GM21528 (cell line): ENCODE measurements around the gene GPSM1.

ENCODE experiments used
- ATAC-seq: cut with Tn5 transposase; IDR thresholded peaks from one replicate; pipeline ENCODE4 v1.9.1; 2021; ENCODE audit warnings: mild to moderate bottlenecking, moderate library complexity; ENCODE audit not compliant: unreplicated experiment, low FRiP score

GPSM1 gene

DNA sequence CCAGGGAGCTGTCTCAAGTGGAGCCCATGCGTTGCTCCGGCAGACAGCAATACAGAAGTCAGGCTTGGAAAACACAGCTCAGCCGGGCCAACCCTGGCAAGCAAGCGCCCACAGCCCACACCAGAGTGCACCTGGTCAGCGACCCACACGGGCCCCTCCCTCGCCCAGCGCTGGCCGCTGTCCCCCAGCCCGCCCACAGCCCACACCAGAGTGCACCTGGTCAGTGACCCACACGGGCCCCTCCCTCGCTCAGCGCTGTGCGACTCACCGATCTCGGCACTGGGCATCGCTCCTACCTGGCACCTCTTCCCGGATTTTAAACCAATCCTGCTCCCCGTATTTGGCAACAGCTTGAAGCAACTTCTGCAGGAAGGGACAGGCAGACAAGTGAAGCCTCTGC, 59.9 kb downstream of the GPSM1 start:
- ATAC-seq: no peak

DNA sequence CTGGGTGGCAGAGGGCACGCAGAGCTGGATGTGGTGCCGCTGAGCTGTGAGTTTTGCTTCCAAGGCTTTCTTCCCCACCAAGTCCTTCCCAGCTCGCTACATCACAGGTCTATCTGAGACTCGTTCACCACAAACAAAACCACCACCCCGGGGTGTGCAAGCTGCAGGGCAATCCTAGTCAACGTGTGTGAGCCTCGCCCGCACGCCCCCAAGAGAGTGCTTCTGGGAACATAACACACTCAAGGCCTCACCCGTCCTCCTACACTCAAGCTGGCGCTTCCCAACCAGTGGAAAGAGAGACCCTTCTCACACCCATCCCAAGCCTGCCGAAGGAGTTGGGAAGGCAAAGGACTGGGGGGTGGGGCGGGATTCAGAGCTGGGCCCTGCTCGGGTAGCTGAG, 62.1 kb downstream of the GPSM1 start:
- ATAC-seq: no peak

DNA sequence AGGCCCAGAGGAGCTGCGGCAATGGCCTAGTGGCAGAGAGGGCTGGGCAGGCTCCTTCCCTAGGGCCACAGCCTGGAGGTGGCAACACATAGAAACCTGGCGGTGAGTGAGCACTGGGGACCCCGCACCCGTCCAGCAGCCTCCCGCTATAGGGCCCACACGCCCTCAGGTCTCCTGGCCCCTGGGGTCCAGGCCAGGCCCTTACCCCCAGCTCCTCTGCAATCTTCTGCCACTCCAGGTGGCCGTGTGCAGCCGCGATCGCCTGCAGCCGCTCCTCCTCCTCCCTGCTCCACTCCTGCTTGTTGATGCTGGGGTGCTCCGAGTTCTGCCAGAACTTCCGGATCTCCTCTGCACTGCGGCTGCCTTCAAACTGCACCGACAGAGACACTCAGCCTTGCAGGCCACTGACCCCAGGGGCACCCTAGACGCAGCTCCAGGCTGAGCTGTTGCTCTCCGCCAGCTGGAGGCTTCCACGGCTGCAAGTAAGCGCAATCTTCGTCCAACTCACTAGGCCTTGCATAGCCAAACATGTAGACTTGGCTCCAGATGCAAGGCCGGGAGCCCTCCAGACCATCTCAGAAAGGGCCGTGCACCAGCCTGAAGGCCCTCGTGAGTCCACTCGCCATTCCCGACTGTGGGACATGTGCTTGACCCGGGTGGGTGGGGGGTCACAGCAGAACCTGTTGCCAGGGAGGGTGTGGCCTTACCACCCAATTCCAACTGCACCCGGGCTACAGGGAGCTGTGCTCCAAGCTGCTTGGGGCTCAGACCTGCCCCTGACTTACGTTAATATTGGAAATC, 64.6 kb downstream of the GPSM1 start:
- no peak for ATAC-seq

DNA sequence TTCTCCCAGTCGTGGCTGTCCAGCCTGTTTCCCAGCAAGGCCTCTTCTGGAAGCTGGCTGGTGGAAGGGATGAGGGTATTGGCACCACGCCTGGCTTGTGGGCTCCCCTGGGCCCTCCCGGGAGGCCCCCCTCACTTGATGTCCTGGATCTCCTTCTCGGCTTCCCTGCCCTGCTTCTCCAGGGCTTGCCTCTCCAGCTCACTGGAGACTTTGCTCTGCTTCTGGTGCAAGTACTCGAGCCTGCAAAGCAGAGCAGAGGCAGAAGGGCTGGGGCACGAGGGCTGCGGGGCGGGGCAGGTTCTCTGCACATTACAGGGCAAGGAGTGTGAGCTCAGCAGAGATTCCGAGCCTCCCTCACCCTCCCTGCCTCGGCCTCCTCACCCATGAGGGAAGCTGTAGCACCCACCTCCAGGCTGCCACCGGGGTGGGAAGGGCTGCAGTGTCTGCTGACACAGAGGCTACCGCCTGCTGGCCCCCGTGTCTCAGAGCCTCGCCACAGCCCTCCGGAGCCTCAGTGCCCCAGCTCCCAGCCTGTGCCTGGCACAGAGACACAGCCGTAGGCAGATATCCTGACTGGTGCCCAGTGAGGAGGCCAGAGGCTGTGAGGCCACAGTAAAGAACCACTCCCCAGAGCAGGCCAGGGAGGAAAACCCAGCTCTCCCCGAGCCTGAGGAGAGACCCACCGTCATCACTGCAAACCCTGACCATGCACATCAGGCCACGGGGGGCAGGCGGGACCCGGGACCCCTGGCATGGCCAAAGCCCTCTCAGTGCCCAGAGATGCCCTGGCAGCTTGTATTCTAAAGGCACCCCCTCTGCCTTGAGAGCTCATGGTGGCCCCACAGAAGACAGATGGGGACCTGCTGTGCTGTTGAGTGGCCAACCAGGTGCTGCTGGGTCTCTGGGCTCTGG, 65.5 kb downstream of the GPSM1 start:
- no peak for ATAC-seq

DNA sequence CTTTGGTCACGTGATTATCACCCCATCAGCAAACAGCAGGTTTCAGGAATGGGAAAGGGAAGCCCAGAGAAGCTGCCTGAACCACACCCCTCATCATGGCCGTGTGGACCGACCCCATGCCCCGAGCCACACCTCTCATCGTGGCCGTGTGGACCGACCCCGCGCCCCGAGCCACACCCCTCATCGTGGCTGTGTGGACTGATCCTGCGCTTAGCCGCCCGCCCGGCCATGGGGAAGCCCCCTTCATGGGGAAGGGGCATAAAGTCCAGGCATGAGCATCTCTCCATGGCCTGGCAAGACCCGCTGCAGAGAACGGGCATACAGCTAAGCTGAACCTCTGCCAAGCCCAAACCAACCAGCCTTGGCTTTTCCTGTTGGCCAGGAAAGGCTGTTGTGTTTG, 66.2 kb downstream of the GPSM1 start:
- no peak for ATAC-seq

DNA sequence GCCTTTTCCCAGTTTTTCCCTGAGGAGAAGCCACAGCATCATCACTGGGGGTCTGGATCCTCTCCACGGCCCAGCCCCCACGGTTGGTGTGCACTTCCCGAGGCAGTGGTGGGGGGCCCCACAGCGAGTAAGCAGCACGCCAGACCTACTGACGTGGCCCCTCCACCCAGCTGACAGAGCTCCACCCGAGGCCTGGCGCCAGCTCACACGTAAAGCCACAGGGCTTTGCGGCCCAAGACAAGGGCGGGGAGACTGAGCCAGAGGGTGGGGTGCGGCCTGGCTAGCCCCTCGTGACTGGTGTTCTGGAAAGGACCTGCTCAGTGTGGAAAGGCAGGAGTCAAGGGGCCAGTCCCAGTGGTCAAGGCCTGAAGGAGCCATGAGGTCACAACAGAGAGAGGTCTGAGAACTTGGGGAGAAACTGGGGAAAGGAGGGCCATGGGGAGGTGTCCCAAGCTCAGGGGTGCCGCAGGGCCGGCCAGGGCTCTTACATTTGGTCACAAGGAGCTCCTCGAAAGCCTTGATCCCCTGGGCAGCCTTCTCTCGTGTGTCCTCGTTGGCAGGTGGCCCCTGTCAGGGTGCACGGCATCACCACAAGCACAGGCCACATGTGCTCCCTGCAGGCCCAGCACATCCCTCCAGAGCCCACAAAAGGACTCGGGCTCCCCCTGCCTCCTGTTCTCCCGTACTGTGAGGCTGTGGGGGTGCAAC, 67.1 kb downstream of the GPSM1 start:
- ATAC-seq: no peak

DNA sequence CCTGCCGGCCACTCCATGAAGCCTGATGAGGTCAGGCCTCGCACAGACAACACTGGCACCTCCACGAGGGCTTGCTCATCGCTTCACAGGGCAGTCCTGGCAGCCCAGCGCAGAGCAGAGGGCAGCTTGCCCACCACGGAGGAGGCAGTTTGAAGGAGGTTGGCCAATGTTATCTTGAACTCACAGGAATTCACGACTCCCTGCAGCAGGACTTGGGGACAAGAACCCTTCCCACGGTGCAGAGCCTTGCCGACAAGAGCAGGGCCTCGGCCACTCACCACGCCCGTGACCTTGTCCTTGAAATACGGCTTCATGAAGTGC, 67.6 kb downstream of the GPSM1 start:
- ATAC-seq: no peak

DNA sequence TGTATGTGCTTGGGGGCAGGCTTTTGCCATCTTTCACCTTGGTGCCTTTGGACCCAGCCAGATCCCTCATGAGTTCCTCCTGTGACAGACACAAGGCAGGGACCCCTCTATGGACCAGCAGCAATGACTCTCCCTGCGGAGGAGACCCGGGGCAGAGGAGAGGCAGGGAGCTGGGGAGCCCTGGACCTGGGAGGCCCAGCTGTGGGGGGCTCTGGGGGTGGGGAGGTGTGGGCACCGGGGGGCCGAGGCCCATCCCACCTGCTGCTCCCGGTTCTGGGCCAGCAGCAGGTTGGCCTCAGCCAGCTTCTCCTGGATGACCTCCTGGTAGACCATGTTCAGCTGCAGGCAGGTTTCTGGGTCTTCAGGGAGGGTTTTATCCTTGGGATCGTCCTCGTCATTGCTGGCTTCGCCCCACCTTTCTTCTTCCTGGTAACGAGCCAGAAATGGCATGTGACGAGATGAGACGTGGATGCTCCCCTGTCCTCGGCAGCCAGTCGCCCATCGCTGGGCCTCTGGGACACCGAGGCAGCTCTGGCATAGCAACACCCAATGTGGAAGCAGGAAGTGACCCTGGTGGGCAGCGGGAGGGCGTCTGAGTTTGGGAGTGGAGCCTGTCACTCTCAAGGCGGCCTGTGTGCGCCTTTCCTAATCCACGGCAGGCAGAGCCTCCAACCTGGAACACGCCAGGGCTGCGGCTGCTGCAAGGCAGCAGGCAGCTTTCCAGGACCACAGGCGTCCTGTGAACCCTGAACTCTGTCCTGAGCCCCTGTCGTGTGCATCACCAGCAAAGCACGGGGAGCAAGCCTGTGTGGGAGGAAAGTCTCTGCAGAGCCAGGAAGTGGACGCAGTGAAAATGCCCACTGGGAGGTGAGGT, 68.2 kb downstream of the GPSM1 start:
- no peak for ATAC-seq

DNA sequence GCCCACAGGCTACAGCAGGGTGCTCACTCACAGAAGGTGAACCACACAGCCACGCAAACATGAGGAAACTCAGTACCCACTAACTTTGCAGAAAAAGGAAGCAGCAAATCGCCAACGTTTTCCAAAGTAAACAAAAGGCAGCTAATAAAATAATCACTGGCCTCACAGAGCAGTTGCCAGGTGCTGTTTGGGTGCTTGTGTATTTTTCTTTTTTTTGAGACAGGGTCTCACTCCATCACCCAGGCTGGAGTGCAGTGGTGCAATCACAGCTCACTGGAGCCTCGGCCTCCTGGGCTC, 68.8 kb downstream of the GPSM1 start:
- no peak for ATAC-seq

DNA sequence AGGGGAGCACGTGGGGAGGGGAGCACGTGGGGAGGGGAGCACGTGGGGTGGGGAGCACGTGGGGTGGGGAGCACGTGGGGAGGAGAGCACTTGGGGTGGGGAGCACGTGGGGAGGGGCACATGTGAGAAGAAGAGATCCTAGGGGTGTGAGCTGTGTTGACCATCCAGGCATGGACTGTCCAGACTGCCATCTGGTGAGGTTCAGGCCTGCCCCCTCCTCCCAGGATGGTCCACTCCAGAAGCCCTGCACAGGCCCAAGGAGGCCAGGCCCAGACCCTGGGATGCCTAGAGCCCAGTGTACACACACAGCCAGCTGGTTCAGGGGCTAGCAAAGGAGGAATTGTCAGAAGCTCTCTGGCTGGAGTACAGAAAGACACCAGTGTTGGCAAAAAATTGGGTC, 70.3 kb downstream of the GPSM1 start:
- ATAC-seq: no peak

DNA sequence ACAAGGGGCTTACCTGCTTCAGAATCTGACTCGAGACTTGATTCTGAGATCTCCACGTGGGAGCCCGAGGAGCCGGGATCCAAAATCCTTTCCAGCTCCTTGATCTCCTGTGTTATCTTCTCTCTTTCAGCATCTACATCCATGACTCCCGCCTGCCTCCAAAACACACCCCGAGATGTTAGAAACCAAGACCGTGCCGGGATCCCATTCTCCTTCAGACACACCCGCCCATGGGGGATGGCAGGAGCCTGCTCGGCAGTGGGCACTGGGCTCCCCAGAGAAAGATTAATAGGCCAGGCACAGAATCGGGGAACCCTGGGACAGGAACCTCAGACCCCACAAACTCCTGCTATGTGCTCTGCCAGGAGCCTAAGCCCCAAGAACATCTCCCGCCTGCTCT, 70.9 kb downstream of the GPSM1 start:
- no peak for ATAC-seq

DNA sequence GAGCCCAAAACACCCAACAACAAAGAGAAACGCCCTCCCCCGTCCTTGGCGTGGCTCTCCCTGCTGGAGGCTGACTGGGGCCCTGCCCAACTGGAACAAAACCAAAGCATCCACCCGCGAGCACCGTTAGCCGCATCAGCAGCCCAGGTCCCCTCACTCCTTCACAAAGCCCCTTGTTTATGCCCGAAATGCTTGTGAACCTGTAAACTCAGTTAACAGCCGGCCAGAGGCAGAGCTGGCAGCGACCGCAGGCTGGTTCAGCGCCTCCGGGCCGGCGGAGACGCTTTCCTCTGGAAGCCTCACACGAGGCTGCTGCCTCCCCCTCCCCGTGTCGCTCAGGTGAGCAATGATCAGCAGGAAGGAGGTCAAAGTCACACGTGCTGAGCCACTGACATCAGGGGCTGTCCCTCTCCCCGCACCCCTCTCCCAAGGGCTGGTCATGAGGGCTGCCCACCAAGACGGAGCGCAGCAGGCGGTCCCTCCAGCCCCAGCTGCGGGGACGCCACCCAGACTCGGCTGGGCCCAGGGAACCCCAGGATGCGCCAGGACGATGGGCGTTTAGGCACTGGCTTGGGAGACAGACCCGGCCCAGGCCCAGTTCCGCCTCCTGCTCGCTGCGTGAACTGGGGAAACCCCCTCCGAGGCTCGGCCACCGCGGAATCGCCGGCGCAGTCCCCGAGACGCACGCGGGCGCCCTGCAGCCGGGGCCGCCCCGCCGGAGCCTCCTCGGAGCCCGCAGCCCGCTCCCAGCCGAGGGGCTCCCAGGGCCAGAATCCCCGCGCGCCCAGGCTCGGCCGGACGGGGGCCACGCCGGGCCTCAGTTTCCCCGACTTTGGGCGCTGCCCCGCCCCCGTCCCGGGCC, 72.1 kb downstream of the GPSM1 start:
- ATAC-seq: peak; percentile 18

DNA sequence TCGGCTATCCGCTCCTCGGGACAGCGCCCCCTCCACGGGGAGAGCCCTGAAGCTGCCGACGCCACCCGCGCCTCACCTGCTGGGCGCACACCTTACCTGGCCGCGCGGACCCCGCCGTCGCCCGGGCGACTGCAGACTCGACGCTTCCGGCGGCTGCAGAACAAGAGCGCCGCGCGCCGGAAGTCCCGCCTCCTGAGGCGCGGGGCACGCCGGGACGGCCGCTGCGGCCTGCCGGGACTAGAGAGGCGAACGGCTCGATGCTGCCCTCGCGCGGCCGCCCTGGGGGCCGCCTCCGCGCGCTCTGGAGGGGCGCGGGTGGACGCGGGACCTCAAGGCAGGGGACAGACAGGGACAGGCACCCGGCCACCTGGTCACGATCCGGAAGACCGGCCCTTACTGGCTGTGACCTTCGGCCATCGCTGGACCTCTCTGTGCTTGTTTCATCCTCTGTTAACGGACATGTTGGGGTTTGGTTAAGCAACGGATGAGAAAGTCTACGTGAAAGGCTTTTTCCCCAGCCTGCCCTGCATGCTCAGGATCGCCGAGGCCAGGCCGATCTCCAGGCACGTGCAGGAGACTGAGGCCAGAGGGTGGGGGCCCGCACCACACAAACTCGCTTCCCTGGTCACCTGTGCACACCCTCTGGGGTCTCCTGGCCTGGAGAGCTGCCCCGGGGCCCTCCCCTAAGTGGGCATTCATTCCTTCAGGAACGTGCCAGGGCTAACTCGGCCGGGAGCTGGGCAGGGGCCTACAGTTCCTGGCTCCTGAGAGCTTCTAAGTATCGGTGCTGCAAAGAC, 72.9 kb downstream of the GPSM1 start, which contains the start of gene SNAPC4:
TSS of gene SNAPC4 (minus strand) at position 133 of the 797 bp plus-strand sequence. CDS start 1,742 bp downstream, outside the sequence.
- ATAC-seq: peak; percentile 58

DNA sequence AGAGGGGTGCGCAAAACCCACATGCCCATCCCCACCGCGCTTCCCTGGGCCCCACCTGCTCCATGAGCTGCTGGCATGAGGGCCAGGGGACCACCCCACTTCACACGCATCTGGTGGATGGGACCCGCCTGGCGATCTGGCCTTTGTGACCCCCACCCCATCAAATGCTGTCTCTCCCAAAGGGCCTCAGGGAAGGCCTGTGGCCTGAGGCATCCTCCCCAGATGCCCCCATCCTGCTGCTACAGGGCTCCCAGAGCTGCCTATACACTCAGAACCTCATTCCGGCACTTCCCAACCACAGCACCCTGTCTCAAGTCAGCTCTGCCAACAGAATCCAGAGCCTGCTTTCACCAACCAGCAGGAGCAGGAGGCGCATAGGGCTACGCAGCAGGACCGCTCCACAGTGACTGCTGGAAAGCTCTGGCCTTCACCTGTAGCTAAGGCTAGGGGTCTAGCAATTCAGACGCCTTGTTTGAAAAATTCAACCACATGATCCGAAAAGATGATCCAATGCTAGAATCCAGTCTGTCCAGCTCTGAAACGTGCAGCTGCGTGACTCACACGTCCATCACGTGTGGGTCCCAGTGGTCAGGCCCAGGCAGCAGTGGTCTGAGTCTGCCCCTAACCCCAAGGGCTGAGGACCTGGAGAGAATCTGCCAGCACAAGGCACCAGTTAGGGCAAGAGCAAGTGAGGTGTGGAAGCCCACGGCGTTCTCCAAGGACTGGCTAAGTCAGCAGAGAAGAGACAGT, 74.0 kb downstream of the GPSM1 start:
- no peak for ATAC-seq

DNA sequence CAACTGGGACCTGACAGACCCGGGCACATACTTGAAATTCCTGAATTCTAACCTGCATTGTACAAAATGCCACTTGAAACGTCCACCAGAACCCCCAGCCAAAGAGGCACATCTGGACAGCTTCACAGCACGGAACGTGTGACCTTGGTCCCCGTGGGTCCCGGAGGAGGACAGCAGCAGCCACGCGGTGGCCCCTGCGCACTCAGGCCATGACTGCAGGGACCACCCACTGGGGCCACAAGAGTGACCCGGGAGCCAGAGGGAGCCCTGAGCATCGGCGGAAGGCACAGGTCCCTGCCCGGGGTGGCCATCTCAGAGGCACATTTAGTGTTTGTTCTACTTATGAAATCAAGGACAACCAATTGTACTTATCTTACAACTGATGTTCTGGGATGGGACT, 74.7 kb downstream of the GPSM1 start:
- no peak for ATAC-seq

DNA sequence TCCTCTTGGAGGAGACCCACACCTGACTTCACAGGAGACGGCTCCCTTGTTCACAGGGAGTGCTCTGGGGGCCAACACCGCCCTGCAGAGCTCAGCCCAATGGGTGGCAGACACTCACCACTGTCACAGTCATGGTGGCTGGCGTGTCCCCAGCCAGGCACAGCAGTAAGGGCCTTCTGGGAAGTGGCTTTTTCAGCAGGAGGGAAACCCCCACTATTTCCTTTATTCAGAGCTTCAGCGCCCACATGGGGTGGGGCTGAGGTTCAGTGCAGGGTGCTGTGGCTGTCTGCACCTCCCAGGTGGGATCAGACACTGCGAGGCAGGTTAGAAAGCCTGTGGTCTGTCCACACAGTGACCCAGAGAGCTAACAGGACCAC, 76.2 kb downstream of the GPSM1 start:
- no peak for ATAC-seq

DNA sequence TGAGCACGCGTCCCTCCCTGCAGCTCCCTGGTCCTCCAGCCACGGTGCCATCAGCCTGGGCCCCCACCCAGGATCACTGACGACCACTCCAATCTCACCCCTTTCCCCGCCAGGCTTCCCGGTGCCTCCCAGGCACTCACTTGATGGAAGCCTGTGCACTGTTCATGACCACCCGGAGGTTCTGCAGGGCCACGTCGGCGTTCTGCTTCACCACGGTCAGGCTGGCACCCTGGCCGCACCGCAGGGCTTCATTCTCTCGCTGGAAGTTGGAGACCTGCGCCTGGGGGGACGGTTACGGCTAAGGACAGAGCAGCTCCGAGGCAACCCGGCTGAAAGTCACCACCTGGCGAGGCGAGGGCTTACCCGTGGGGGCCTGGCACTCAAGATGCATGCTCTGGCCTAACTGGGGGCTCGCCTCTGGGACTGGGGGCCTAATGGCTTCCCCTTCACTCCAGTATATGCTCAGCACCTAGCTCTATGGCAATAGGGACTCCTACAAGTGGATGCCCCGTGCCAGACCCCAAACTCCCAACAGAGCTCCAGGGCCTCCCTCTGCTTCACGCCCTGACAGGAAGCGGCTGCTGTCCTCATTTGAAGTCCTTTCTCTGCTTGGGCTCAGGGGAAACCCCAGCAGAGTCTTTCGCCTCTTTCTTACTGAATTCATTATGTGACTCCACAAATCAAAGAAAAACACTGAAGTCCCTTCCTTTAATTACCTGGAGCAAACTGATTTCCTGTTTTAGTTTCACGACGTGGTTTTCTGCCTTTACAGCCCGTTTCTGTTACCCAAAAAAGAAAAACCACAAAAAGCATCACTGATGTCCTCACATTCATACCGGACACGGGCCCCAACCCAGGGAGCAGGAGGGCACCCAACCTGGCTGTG, 76.8 kb downstream of the GPSM1 start:
- ATAC-seq: no peak
